Astrocyte (in vitro differentiated cells and primary cell): Measurements from ENCODE around the gene EMD. TPM values are rescaled to one million over a fixed set of nuclear protein-coding genes. Genes with fewer than 3 reads are reported as not detected.
A peak's percentile ranks its signal among the peaks of the same experiment; 100 is the strongest.

Source experiments
- DNase-seq: peaks from one replicate; pipeline ENCODE4 v3.0.0-alpha.2; 2010; ENCODE audit warnings: low read depth
- FAIRE-seq: peaks from 2 replicates; lab custom pipeline; 2011; peaks lifted over from hg19 to GRCh38; lab: Jason Lieb, UNC
- H2AFZ ChIP-seq: 2 replicates; pipeline ENCODE4 v1.6.0; 2012; ENCODE audit warnings: low read depth, low read length, inconsistent platforms
- H3K27ac ChIP-seq: 2 replicates; pipeline ENCODE4 v1.5.1; 2011; ENCODE audit warnings: low read depth, low read length, inconsistent platforms
- H3K27me3 ChIP-seq: 2 replicates; pipeline ENCODE4 v1.6.0; 2011; ENCODE audit warnings: low read length, inconsistent platforms; ENCODE audit not compliant: insufficient read depth
- H3K36me3 ChIP-seq: 2 replicates; pipeline ENCODE4 v1.5.1; 2011; ENCODE audit warnings: low read length, inconsistent platforms; ENCODE audit not compliant: insufficient read depth
- H3K4me1 ChIP-seq: 2 replicates; pipeline ENCODE4 v1.5.1; 2011; ENCODE audit warnings: low read length, inconsistent platforms; ENCODE audit not compliant: insufficient read depth
- H3K4me2 ChIP-seq: 2 replicates; pipeline ENCODE4 v1.6.0; 2012; ENCODE audit warnings: low read length, inconsistent platforms
- H3K4me3 ChIP-seq: 2 replicates; pipeline ENCODE4 v1.5.1; 2011; ENCODE audit warnings: low read depth, mild to moderate bottlenecking, low read length, inconsistent platforms; ENCODE audit not compliant: insufficient read depth
- H3K79me2 ChIP-seq: 2 replicates; pipeline ENCODE4 v1.6.0; 2012; ENCODE audit warnings: mild to moderate bottlenecking, low read length, inconsistent platforms; ENCODE audit not compliant: insufficient read depth
- H3K9ac ChIP-seq: 2 replicates; pipeline ENCODE4 v1.6.0; 2012; ENCODE audit warnings: mild to moderate bottlenecking, low read length, inconsistent platforms
- H3K9me3 ChIP-seq: 2 replicates; pipeline ENCODE4 v1.5.1; 2012; ENCODE audit warnings: low read depth, mild to moderate bottlenecking, low read length, inconsistent platforms; ENCODE audit not compliant: insufficient read depth
- H4K20me1 ChIP-seq: 2 replicates; pipeline ENCODE4 v1.6.0; 2012; ENCODE audit warnings: low read length, inconsistent platforms; ENCODE audit not compliant: insufficient read depth
- H3K27ac Mint-ChIP-seq: one replicate; pipeline ENCODE4 v1.8.0; 2021; ENCODE audit warnings: mild to moderate bottlenecking, mixed read lengths; ENCODE audit not compliant: unreplicated experiment
- H3K27me3 Mint-ChIP-seq: one replicate; pipeline ENCODE4 v1.8.0; 2021; ENCODE audit warnings: low read depth, mixed read lengths; ENCODE audit not compliant: unreplicated experiment
- H3K36me3 Mint-ChIP-seq: one replicate; pipeline ENCODE4 v1.8.0; 2021; ENCODE audit warnings: low read depth, mixed read lengths; ENCODE audit not compliant: unreplicated experiment
- H3K4me1 Mint-ChIP-seq: one replicate; pipeline ENCODE4 v1.8.0; 2021; ENCODE audit warnings: low read depth, mixed read lengths; ENCODE audit not compliant: unreplicated experiment
- H3K4me3 Mint-ChIP-seq: one replicate; pipeline ENCODE4 v1.8.0; 2021; ENCODE audit warnings: mild to moderate bottlenecking, moderate library complexity, mixed read lengths; ENCODE audit not compliant: unreplicated experiment
- H3K9me3 Mint-ChIP-seq: one replicate; pipeline ENCODE4 v1.8.0; 2021; ENCODE audit warnings: mild to moderate bottlenecking, mixed read lengths; ENCODE audit not compliant: unreplicated experiment
- CTCF ChIP-seq: IDR thresholded peaks from 2 replicates; pipeline ENCODE4 v1.5.1; 2011; ENCODE audit warnings: low read depth, mild to moderate bottlenecking, inconsistent platforms, low read length, moderate library complexity; ENCODE audit not compliant: insufficient read depth
- EZH2 ChIP-seq: IDR thresholded peaks from 2 replicates; pipeline ENCODE4 v1.6.1; 2012; ENCODE audit warnings: mild to moderate bottlenecking, low read length, inconsistent platforms; ENCODE audit not compliant: insufficient read depth
- total RNA-seq: library from RNA; stranded (reverse); gene quantifications from 2 replicates; pipeline ENCODE4 v1.2.1, GENCODE V29; 2021

Gene EMD
- total RNA-seq, 1 donor from 2014 or later, result 75.6 TPM

GRCh38 chrX:154369449-154370299, 9.4 kb upstream of the EMD start:
- no peak overlapping the region for H2AFZ ChIP-seq
- Mint-ChIP-seq H3K36me3 (peaks cover 6% of the 10 kb centered on the region), H3K27ac (peak overlapping the region; percentile 94), H3K27me3 (no peaks in the 10 kb centered on the region), H3K4me3 (peak overlapping the region; percentile 93), H3K4me1 (no peaks in the 10 kb centered on the region), H3K9me3 (no peaks in the 10 kb centered on the region)
- H3K4me1 ChIP-seq, result peaks cover 21% of the 10 kb centered on the region
- DNase-seq, result peak; percentile 93
- TF ChIP-seq CTCF (no peak), EZH2 (no peak)
- peak overlapping the region; percentile 99 for H3K4me3 ChIP-seq
- H3K4me2 ChIP-seq, result peak overlapping the region; percentile 98
- no peaks in the 10 kb centered on the region for H3K9me3 ChIP-seq
- peak; percentile 73 for FAIRE-seq
- H3K36me3 ChIP-seq, result peaks cover 11% of the 10 kb centered on the region
- peak overlapping the region; percentile 95 for H3K9ac ChIP-seq
- H3K27ac ChIP-seq, result peak overlapping the region; percentile 97
- H3K27me3 ChIP-seq, result no peaks in the 10 kb centered on the region
- H3K79me2 ChIP-seq, result peaks cover 92% of the 10 kb centered on the region
- H4K20me1 ChIP-seq, result peaks cover 63% of the 10 kb centered on the region

GRCh38 chrX:154370300-154371016, 8.6 kb upstream of the EMD start:
- Histone ChIP-seq H2AFZ (no peak overlapping the region), H4K20me1 (peaks cover 55% of the 10 kb centered on the region), H3K27ac (peak overlapping the region; percentile 82), H3K4me1 (peaks cover 25% of the 10 kb centered on the region), H3K4me3 (peak overlapping the region; percentile 99), H3K9me3 (no peaks in the 10 kb centered on the region), H3K9ac (peak overlapping the region; percentile 93), H3K79me2 (peaks cover 90% of the 10 kb centered on the region), H3K4me2 (peak overlapping the region; percentile 98), H3K36me3 (peaks cover 11% of the 10 kb centered on the region), H3K27me3 (no peaks in the 10 kb centered on the region)
- no peak for FAIRE-seq
- H3K36me3 Mint-ChIP-seq, result peaks cover 6% of the 10 kb centered on the region
- no peaks in the 10 kb centered on the region for H3K4me1 Mint-ChIP-seq
- peak overlapping the region; percentile 94 for H3K27ac Mint-ChIP-seq
- peak overlapping the region; percentile 93 for H3K4me3 Mint-ChIP-seq
- no peaks in the 10 kb centered on the region for H3K9me3 Mint-ChIP-seq
- H3K27me3 Mint-ChIP-seq, result no peaks in the 10 kb centered on the region
- TF ChIP-seq EZH2, result no peak
- TF ChIP-seq CTCF, result no peak
- no peak for DNase-seq
